GM18517 (cell line): ENCODE data around the gene NUP214.
"Not testable (repeated sequence)": the region's sequence is repeated elsewhere in the genome, so short reads cannot be mapped to it uniquely, and the experiment has no call there.

ENCODE experiments used
- ATAC-seq: cut with Tn5 transposase; IDR thresholded peaks from one replicate; pipeline ENCODE4 v1.9.1; 2021; ENCODE audit warnings: mild to moderate bottlenecking, moderate library complexity; ENCODE audit not compliant: unreplicated experiment

The NUP214 gene

DNA sequence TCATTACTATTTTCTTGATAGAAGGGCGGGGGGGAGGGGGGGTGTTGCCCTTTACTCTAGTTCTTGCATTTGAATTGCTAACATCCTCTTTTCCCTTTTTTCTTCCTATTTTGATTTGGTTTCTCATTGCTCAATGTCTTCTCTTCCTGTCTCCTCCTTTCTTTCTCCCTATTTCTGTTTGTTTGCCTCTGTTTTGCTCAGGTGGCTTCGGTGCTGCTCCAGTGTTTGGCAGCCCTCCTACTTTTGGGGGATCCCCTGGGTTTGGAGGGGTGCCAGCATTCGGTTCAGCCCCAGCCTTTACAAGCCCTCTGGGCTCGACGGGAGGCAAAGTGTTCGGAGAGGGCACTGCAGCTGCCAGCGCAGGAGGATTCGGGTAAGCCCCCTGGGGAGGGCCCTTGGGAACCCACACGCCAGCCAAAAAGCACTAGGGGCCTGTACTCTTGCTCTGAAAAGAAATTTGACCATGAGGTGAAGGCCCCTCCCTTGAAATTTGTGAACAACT is 102.6 kb downstream of the NUP214 start:
- ATAC-seq = no peak

- ATAC-seq = no peak
Observed at GRCh38 chr9:131228988-131229387, 103.6 kb downstream of the NUP214 start.

- no peak for ATAC-seq
Observed at GRCh38 chr9:131233556-131233955, 108.2 kb downstream of the NUP214 start.

DNA sequence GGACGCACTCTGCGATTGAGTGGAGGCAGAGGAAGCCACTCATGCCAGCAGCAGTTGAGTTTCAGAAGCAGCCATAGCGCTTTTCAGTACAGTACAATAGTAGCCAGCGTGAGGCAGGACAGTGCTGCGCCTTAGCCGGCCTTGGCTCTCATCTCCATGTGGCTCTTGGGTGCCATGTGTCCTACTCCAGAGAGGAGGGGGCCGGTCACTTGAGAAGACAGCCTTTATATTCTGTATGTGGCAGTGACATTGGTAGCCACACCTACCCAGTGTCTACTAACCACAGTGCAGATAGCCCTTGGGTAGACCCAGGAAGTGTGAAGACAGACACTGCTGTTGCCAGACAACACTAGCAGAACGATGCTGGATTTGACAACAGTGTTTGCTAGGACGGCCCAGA is 108.6 kb downstream of the NUP214 start:
- ATAC-seq = no peak

DNA sequence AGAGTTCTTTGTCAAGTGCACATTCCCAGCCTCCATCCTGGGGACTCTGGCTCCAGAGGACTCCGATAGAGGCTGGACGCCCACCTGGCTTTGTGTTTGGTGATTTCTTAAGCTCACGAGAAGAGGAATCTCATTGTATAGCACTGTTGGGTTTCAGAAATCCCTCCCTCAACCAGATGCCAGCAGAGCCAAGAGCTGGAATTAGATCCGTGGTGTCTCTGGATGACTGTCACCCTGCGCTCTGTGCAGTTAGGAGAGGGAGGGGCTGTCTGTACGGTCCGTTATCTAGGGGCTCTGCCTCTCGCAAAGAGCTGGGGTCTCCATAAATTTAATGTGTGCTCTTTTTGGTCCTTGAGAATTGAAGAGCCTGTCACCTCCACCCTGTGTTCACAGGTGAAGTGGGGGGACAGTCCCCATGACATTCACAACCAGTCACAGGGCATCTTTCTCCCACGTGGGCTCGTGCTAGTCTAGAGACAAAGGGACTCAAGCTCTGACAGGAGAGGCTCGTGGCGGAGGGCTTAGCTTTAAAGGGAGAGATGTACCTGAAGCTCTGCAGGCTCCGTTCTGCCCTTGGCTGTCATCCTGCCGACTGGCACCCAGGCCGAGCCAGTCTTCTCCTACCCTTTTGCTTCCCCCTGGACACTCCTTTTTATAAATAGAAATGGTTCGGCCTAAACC is 109.6 kb downstream of the NUP214 start:
- ATAC-seq = no peak

- ATAC-seq = no peak
Observed at GRCh38 chr9:131235480-131235851, 110.1 kb downstream of the NUP214 start.

- no peak for ATAC-seq
Observed at GRCh38 chr9:131236161-131236560, 110.8 kb downstream of the NUP214 start.

DNA sequence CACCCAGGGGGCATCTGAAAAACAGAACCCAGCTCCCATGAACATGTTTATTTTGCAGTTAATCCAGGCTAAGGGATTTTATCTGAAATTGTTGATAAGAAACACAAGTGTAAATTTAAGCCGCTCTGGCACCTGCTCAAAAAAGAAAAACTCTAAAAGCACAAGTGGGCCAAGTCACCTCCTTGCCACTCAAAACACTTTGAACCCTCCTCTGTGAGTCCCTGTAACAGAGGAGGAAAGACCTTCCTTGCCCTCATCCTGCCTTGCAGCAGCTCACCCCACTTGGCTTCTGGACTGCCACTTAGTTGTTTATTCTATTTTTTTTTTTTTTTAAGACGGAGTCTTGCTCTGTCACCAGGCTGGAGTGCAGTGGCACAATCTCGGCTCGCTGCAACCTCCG is 111.4 kb downstream of the NUP214 start:
- ATAC-seq = no peak

- no peak for ATAC-seq
Observed at GRCh38 chr9:131237291-131237690, 111.9 kb downstream of the NUP214 start.

GRCh38 chr9:131237931-131238401 is 112.6 kb downstream of the NUP214 start:
- peak; percentile 78 for ATAC-seq

DNA sequence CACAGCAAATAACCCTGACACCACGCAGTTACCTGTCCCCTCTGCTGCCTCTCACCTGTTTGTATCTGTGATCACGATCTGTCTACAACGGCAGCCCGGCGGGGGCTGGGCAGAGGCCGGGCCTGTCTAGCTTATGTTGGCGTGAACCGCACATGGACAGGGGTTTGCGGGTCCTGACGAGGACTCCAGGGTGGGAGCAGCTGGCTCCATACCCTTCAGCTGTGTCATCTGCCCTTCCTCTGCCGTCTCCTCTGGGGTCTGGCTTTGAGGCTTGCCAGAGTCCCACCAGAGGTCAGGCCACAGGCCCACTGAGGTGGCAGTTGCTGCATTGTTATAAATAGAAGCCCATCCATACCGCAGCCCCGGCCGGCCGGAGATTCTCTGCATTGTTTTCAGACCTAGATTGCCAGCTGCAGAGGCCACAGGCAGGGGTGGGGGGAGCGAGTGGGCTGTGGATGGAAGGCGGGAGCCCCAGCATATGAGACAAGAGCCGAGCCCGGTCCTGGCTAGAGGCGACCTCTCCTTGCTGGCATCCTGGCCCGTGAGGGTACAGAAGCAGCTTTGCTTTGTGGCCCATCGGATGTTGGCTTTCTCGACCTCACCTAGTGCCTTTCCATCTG is 113.1 kb downstream of the NUP214 start:
- peak; percentile 4 for ATAC-seq

- ATAC-seq = no peak
Observed at GRCh38 chr9:131239161-131239975, 114.0 kb downstream of the NUP214 start.

- ATAC-seq = no peak
Observed at GRCh38 chr9:131240047-131240921, 114.9 kb downstream of the NUP214 start.

GRCh38 chr9:131244331-131244730 is 118.9 kb downstream of the NUP214 start:
- ATAC-seq = not testable (repeated sequence)

DNA sequence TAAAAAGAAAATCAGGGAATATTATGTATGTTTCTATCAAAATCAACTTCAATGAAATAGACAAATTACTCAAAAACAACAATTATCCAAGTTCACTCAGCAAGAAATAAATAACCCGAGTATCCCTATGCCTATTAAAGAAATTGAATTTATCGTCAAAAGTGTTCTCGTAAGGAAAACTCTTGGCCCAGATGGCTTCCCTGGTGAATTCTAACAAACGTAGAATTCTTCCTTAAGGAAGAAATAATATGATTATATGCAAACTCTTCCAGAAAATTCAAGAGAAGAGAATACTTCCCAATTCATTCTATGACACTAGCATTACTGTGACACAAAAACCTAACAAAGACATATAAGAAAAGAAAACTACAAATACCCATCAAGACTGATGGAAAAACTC is 121.2 kb downstream of the NUP214 start:
- ATAC-seq = no peak

DNA sequence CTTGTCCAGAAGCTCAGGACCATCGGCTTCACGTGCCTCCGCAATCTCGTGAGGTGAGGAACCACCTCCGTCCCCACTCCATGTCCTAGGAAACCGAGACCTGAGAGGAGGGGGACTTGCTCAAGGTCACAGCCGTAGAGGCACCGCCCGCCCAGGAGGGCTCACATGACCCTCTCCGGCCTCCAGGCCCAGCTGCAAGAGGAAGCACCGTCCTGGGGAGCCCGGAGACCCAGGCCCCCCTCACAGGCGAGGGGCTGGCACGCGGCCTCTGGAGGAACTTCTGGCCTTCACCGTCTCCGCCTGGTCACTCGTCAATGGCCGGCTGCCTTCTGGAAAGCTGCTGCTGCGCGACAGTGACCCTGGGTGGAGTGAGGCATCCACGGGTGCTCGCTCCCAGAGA is 126.7 kb downstream of the NUP214 start:
- ATAC-seq = peak; percentile 4

DNA sequence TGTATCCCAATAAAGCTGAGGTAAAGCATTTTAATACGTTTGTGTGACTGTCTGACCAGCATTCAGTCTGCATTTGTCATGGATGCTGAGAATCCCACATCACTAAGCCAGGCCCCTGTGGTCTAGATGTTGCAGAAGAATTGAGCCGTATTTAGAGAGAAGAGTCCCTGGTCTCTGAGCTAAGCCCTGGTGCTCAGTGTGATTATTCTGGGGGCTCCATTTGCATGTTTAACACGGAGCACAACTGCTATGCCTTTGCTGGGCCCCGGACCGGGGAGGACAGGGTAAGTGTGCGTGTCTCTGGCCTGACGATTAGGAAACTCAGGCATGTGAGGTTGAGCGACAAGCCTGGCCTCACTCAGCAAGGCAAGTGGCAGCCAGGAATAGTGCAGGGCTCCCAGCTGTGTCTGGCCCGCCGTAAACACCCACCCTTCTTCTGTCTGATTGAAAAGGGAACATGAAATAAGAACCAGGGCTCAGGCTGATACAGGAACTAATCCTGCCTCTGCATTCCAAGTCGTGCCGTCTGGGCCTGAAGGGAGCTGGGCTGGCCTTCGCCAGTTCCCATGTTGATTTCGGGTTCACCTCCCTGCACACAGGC is 128.6 kb downstream of the NUP214 start:
- no peak for ATAC-seq

DNA sequence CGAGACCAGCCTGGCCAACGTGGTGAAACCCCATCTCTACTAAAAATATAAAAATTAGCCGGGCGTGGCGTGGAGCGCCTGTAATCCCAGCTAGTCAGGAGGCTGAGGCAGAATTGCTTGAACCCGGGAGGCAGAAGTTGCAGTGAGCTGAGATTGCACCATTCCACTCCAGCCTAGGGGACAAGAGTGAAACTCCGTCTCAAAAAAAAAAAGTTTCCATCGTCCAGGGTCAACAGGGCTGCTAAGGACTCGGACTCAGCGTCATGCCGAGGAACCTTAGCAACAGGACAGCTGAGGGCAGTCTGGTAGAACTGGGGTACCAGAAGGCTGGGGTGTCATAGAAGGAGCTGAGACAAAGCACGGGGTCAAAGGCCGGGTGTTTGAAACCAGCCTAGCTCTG is 129.2 kb downstream of the NUP214 start:
- ATAC-seq = no peak

DNA sequence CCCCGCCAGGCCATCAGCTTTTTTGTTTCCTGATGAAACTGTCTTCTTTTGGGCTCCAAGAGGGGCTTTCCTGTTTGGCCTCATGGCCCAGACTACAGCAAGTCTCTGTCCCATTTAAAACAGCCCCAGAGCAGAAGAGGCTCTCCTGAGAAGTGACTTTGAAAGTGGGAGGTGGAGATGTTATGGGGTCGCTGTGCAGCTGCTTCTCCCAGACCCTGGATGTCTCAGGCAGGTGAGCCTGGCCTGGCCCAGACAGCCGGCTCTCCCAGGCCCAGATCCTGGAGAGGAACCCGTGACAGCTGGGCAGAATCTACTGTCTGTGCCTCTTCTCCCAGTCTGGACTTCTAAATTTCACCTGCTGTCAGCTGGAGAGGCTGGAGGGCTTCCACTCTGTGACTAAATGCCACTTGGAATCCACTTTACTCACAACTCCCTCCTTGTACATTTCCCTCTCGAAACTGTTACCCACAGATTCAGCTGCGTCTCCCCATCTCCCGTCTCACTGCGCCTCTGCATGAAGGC is 130.4 kb downstream of the NUP214 start:
- no peak for ATAC-seq
